GM19438 (cell line): Measurements from ENCODE around the gene HS3ST5.
"Not testable (repeated sequence)": the region's sequence is repeated elsewhere in the genome, so short reads cannot be mapped to it uniquely, and the experiment has no call there.

Source experiments
- ATAC-seq: cut with Tn5 transposase; IDR thresholded peaks from one replicate; pipeline ENCODE4 v1.9.1; 2021; ENCODE audit warnings: low read depth; ENCODE audit not compliant: unreplicated experiment

HS3ST5 gene

DNA sequence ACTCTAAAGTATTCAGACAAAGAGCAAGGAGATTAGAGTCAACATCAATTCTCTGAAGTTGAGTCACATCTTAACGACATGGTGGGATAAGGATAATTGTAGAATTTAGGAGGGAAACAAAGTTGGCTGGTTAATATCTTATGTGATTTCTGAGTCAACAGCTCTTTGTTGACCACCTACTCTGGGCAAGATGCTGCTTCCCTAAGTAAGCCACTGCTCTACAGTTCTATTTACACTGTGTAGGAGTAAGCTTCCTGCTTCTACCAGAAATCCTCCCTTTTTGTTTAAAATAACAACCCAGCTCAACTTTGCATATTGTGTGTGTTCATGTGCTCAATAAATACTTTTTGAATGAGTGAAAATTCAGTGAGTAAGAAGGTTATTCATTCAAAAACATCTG is 3.1 kb downstream of the HS3ST5 start:
- no peak for ATAC-seq

- no peak for ATAC-seq
Observed at GRCh38 chr6:114334237-114334636, 8.6 kb downstream of the HS3ST5 start.

GRCh38 chr6:114327074-114327473 is 15.7 kb downstream of the HS3ST5 start:
- ATAC-seq: no peak

- no peak for ATAC-seq
Observed at GRCh38 chr6:114323784-114324183, 19.0 kb downstream of the HS3ST5 start.

- ATAC-seq: no peak
Observed at GRCh38 chr6:114319749-114320148, 23.1 kb downstream of the HS3ST5 start.

- no peak for ATAC-seq
Observed at GRCh38 chr6:114315831-114316595, 26.8 kb downstream of the HS3ST5 start.

DNA sequence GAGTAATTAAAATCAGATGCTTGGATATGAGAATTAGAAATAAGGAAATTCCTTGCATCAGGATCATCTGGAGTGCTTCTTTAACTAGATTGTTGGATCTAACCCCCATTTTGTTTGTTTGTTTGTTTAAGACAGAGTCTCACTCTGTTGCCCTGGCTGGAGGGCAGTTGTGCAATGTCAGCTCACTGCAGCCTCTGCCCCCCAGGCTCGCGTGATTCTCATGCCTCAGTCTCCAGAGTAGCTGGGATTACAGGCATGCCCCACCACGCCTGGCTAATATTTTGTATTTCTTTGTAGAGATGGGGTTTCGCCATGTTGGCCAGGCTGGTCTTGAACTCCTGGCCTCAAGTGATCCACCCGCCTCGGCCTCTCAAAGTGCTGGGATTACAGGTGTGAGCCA is 29.0 kb downstream of the HS3ST5 start:
- ATAC-seq: not testable (repeated sequence)

DNA sequence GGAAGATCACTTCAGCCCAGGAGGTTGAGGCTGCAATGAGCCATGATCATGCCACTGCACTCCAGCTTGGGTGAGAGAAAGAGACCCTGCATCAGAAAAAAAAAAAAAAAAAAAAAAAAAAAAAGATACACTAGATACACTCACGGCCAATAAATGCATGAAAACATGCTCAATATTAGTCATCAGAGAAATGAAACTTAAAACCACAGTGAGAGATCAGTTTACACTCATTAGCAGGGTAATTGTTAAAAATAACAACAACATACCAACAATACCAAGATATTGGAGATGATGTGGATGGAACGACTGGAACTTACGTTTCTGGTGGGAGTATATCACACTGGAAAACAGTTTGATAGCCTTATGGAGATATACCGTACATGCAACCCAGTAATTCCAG is 29.9 kb downstream of the HS3ST5 start:
- no peak for ATAC-seq

GRCh38 chr6:114310053-114310452 is 32.8 kb downstream of the HS3ST5 start:
- no peak for ATAC-seq

DNA sequence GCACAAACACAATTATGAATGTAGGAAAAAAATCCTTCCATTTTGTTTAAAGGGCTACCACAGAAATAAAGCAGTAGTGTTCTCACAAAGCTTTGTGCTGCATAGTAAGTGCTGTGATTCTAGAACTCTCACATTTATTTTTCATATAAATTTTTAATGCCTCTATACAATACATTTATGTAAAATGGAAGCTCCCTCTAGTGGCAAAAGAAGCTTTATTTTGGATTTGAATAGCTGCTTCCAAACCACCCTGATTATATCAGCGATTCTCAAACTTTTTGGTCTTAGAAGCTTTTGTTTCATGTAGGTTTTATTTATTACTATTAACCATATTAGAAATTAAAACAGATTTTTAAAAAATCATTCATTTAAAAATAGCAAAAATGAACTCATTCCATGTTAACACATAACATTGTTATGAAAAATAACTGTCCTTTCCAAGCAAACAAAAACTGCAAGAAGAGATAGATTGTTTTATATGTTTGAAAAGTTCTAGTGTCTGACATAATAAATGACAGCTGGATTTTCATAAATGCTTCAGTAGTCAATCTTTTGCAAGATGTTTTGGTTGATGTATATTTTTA is 38.4 kb downstream of the HS3ST5 start:
- no peak for ATAC-seq

DNA sequence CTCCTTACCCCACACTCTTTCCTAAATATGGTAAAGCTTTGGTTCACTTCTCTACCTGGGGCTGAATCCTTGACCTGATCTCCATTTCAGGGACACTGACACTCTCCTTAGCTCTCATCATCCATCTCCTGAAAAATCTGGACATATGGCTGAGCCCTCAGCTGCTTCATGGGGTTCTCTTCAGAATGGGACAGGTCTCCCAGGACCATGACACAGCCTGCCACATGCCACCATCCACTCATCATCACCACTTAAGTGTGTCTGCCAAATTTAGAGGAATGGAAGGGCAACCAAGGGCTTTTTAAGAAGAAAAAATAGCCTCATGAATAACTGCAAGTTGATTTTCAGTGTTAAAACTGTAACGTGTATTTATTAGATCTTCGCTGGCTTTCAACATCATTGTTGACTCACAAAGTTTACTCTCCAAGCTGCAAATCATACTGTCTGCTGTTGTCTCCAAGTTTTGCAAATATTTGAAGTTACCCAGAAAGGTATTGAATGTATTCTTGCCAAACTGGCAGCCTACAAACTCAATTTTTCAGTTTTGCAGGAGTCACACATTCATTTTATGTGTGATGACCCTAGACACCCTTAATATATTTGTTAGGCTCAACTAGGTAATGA is 41.1 kb downstream of the HS3ST5 start:
- no peak for ATAC-seq

GRCh38 chr6:114297135-114297534 is 45.7 kb downstream of the HS3ST5 start:
- ATAC-seq: no peak

DNA sequence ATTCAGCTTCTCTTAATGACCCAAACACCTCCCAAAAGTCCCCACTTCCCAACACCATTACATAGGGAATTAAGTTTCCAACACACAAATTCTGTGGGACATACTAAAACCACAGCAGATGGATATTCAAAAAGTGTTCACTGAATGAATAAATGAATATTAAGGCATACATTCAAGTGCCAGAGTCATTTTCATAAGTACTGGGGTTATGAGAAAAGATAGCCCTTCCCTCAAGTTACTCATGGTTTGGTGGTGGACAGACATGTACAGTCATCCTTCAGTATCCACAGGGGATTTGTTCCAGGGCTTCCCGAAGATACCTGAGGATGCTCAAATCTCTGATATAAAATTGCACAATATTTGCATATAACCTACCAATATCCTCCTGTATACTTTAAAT is 50.4 kb downstream of the HS3ST5 start:
- ATAC-seq: no peak

DNA sequence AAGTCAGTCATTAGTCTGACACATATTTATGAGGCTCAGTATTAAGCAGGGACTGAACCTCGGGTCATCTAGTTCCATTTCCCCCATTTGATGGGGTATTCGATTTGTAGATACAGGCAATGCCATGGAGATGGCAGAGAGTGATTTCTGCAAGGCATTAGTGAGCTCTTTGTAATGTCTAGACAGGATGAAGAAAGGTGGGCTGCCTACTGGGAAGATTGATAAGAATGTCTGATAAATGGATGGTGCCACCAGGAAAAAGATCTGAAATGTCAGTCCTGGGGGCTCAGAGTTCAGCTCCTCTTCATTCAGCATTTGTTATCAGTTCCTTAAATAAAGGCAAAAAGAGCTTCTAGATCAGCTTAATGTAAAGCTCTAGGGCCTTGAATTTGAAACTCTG is 51.4 kb downstream of the HS3ST5 start:
- ATAC-seq: no peak

DNA sequence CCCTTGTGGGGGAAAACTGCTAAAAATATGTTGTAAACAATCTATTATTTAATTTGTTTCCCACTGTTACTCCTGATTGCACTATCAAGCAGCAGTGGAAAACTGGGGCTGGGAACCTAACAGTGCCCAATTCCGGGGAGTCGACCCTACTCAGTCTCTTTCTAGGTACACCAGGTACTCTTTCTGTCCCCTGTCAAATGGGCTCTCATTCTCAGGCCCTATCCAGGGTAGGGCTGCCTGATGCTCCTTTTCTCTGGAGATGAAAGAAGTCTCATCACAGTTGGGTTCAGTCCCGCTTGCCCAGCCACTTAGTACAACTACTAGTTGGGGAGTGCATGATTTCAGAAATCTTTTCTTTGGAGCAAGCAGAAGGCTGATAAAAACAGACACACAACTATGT is 52.0 kb downstream of the HS3ST5 start:
- no peak for ATAC-seq

- no peak for ATAC-seq
Observed at GRCh38 chr6:114288701-114289495, 53.9 kb downstream of the HS3ST5 start.

DNA sequence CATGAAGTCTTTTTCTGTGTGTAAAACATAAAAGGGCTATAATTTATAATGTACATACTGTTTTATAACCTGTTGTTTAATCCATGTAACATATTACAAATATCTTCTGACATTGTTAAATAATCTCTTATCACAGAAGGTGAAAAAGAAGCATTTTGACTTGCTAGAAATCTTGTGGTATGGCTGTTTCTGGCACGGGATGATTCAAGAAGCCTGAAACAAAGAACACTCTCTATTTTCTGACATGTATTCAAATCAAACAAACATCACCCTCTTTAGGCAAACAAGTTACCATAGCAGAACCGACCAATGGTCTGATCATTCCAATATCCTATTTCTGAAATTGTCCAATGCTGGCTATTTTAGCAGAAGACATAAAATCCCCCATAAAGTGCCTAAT is 55.4 kb downstream of the HS3ST5 start:
- no peak for ATAC-seq

DNA sequence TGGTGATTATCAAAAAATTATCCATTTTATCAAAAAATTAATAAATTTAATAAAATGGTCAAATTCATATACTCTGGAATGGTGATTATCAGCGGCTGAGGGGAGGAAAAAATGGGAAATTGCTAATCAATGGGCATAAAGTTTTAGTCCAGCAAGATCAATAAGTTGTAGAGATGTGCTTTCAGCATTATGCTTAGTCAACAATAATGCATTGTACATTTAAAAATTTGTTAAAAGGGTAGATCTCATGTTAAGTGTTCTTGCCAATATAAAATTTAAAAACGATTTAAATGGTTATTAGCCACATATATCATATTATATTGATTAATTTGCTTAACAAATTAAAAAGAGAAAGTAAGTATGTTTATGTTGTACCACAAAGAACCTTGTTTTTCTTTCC is 56.6 kb downstream of the HS3ST5 start:
- ATAC-seq: no peak

DNA sequence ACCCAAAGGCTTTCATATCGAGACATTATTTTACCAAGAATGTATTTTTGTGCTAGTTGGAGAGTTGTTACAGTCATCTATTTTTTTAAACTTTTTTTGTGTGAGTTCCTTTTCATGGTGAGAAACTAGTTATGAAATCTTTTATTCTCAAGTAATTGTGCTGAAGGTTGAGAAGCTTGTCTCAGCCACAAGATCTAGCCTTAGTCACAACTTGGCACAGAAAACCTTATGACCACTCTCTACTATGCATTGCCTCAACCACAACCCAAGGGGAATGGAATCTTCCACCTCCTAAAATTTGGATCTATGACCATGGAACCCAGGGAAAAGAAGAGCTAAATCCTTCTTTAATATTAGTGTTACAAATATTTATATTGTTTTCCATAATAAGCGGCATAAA is 58.5 kb downstream of the HS3ST5 start:
- no peak for ATAC-seq

DNA sequence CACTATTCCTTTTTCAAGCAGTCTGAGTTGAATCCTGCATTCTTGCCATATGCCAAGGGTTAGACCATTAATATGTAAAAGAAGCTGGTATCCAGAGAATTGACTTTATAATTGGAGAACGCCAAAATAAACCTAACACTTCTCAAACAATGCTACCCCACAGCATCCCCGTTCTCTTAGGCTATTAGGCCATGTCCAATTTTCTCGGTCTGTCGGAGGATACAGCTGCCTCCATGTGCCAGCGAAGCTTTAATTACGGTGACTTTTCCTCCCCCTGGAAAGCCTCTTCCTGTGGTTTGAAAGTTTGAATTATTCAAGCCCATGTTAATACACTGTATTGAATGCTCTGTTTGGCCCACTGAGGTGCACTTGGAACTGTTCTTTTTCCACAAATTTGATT is 60.5 kb downstream of the HS3ST5 start:
- ATAC-seq: no peak

DNA sequence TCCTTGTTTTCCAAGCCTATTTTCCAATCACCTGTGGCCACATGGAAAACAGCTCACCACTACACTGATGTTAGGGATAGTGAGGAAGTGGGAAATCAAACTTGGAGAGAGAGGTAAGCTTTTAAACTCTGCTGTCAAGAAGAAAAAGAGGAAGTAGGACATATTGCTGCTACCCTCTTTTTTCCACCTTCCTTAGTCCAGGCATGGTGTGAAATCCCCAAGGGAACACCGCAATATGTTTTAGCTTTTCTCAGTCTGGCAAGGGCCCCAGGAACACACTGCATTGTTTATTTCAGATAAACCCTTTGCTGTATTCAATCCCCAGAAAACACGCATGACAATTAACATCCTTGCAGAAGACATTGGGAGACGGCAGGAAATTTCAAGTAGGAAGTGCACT is 61.3 kb downstream of the HS3ST5 start:
- ATAC-seq: no peak
